ENCODE measurements around the gene CAMK1G.

CAMK1G gene

DNA sequence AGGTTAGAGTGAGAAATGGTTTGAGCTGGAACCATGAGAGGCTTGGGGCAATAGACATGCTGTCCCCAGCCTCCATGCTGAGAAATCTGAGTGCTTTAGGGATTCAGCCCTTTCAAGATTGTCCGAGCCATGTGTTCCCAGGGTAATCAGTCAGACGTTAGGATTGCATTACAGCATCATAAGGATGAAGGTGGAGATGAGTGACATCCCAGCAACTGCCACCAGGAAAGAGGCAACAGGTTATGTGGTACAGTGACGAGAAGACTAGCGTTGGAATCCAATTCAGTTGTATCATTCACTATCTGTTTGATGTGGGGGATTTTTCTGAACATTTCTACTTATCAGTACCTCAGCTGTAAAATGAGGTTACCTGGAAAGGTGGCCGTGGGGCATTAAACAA, 1.7 kb downstream of the CAMK1G start:
- Histone ChIP-seq H3K4me3 (ENCODE audit: insufficient read depth, low read depth, low read length) (no peak overlapping the region), H3K4me1 (ENCODE audit: control insufficient read depth, insufficient read depth, low read length) (peaks cover 10% of the 10 kb centered on the region), H3K36me3 (ENCODE audit: control insufficient read depth, insufficient read depth, low read length) (no peaks in the 10 kb centered on the region), H3K27ac (ENCODE audit: insufficient read depth, low read depth, low read length, poor library complexity, severe bottlenecking) (no peak overlapping the region), H3K27me3 (ENCODE audit: control insufficient read depth, insufficient read depth, low read length, poor library complexity, severe bottlenecking) (peaks cover 21% of the 10 kb centered on the region), H3K9me3 (ENCODE audit: control insufficient read depth, low read length) (no peaks in the 10 kb centered on the region)
- WGBS, 2 experiments = 68 to 69% methylated on average over 5 of the region's 5 CpGs

DNA sequence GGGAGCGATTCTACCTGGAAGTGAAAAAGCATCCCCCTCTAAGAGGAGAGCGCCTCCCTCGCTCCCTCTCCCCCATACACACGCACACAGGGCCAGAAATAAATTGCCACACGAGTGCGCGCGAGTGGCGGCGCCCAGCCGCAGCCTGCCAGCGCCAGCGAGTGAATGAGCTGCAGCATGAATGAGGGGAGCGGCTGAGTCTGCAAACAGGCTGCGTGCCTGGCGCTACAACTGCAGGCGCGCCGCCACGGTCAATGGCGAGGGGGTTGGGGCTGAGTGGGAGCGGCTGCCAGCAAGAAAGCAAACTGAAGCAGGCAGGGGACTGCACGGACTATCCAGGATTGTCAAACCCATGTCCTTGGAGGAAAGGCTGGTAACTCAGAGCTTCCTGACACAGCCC, 2.2 kb downstream of the CAMK1G start:
- peaks cover 21% of the 10 kb centered on the region for H3K27me3 ChIP-seq (ENCODE audit: control insufficient read depth, insufficient read depth, low read length, poor library complexity, severe bottlenecking)
- 7 to 8% methylated on average over 23 of the region's 23 CpGs for WGBS, 2 experiments
- H3K4me1 ChIP-seq (ENCODE audit: control insufficient read depth, insufficient read depth, low read length) = peaks cover 10% of the 10 kb centered on the region
- no peaks in the 10 kb centered on the region for H3K9me3 ChIP-seq (ENCODE audit: control insufficient read depth, low read length)
- no peak overlapping the region for H3K27ac ChIP-seq (ENCODE audit: insufficient read depth, low read depth, low read length, poor library complexity, severe bottlenecking)
- no peaks in the 10 kb centered on the region for H3K36me3 ChIP-seq (ENCODE audit: control insufficient read depth, insufficient read depth, low read length)
- no peak overlapping the region for H3K4me3 ChIP-seq (ENCODE audit: insufficient read depth, low read depth, low read length)

DNA sequence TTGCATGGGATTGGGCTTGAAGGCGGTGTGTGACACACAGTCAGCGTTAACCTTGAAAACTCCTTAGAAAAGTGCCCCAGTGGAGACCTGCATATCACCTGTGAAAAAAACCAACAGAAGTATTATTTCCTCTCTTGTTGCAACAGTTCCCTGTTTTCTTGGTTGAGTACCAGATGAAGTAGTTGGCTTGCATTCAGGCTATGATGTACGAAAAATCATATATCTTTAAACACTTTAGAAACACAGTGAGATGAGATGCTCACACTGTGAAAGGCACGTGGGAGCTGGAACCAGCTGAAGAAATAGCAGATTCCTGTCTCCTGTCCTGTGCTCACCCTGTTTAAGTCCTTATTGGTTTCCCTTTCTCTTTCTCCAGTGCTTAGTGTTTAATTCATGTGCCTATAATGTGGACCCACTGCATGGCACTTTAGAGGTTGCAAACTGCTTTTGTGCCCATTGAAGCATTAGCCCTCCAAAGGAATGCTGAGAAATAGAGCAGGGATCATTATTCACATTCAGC, 2.8 kb downstream of the CAMK1G start:
- peaks cover 21% of the 10 kb centered on the region for H3K27me3 ChIP-seq (ENCODE audit: control insufficient read depth, insufficient read depth, low read length, poor library complexity, severe bottlenecking)
- H3K27ac ChIP-seq (ENCODE audit: insufficient read depth, low read depth, low read length, poor library complexity, severe bottlenecking) = no peak overlapping the region
- 86 to 93% methylated on average over 4 of the region's 4 CpGs for WGBS, 2 experiments
- peaks cover 10% of the 10 kb centered on the region for H3K4me1 ChIP-seq (ENCODE audit: control insufficient read depth, insufficient read depth, low read length)
- no peaks in the 10 kb centered on the region for H3K9me3 ChIP-seq (ENCODE audit: control insufficient read depth, low read length)
- no peak overlapping the region for H3K4me3 ChIP-seq (ENCODE audit: insufficient read depth, low read depth, low read length)
- no peaks in the 10 kb centered on the region for H3K36me3 ChIP-seq (ENCODE audit: control insufficient read depth, insufficient read depth, low read length)

DNA sequence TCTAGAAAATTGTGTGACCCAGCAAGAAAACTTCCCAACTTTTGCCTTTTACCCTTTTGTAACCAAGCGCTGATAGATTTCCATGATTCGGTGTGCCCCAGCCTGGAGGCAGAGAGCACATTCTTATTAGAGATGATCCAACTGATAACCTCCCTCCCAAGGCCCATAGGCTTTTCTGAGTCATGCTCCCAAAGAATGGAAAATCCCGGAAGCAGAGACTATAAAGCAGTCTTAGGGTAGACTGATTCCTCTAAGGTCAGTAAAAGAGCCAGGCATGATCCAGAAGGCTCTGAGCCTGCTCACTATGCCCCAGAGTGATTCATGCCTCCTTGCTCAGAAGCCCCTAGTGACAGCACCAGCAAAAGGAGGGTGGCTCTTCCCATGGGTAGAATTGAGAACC, 4.3 kb downstream of the CAMK1G start:
- Histone ChIP-seq H3K27ac (ENCODE audit: insufficient read depth, low read depth, low read length, poor library complexity, severe bottlenecking) (no peak overlapping the region), H3K4me1 (ENCODE audit: control insufficient read depth, insufficient read depth, low read length) (peaks cover 10% of the 10 kb centered on the region), H3K27me3 (ENCODE audit: control insufficient read depth, insufficient read depth, low read length, poor library complexity, severe bottlenecking) (peaks cover 21% of the 10 kb centered on the region), H3K9me3 (ENCODE audit: control insufficient read depth, low read length) (no peaks in the 10 kb centered on the region), H3K4me3 (ENCODE audit: insufficient read depth, low read depth, low read length) (no peak overlapping the region), H3K36me3 (ENCODE audit: control insufficient read depth, insufficient read depth, low read length) (no peaks in the 10 kb centered on the region)
- 91 to 93% methylated on average over 3 of the region's 3 CpGs for WGBS, 2 experiments

DNA sequence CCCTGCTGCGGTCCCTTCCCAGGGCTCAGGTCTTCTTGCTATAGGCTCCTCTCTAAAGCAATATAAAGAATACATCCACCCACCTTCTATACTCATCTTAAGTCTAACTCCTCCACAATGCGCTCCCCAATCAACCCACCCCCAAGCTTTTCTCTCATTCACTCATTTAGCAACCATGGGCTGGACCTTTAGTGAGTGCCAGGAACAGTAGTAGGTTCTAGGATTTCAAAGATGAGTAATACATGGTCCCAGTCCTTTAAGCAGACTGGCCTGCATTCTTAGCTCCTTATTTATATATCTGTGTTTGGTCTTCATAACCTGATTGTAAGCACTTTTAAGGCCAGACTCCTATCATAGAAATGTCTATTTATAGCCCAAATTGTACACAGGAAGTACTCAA, 5.9 kb downstream of the CAMK1G start:
- Histone ChIP-seq H3K36me3 (ENCODE audit: control insufficient read depth, insufficient read depth, low read length) (no peaks in the 10 kb centered on the region), H3K4me3 (ENCODE audit: insufficient read depth, low read depth, low read length) (no peak overlapping the region), H3K27ac (ENCODE audit: insufficient read depth, low read depth, low read length, poor library complexity, severe bottlenecking) (no peak overlapping the region), H3K4me1 (ENCODE audit: control insufficient read depth, insufficient read depth, low read length) (peaks cover 7% of the 10 kb centered on the region), H3K27me3 (ENCODE audit: control insufficient read depth, insufficient read depth, low read length, poor library complexity, severe bottlenecking) (peaks cover 21% of the 10 kb centered on the region), H3K9me3 (ENCODE audit: control insufficient read depth, low read length) (no peaks in the 10 kb centered on the region)
- 93 to 98% methylated on average over 2 of the region's 2 CpGs for WGBS, 2 experiments

DNA sequence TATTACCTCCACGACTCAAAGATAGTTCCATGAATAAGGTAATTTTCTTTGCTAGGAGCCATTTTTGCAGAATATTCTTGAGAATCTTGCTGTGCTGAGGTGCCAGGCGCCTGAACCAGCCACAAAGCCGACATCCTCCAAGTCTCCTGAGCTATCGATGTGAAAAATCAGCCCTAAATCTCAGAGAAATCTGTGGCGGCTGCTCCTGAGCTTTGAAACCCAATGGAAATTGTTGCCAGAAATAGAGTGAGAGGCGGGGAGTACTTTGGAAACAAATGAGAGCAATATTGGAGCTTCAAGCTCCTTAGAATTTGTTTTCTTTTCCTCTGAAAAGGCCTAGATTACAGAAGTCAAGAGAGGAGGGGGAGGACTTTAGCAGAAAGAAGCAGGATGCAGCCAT, 6.3 kb downstream of the CAMK1G start:
- WGBS, 2 experiments = 94 to 96% methylated on average over 6 of the region's 6 CpGs
- Histone ChIP-seq H3K36me3 (ENCODE audit: control insufficient read depth, insufficient read depth, low read length) (no peaks in the 10 kb centered on the region), H3K27me3 (ENCODE audit: control insufficient read depth, insufficient read depth, low read length, poor library complexity, severe bottlenecking) (peaks cover 18% of the 10 kb centered on the region), H3K4me3 (ENCODE audit: insufficient read depth, low read depth, low read length) (no peak overlapping the region), H3K4me1 (ENCODE audit: control insufficient read depth, insufficient read depth, low read length) (peaks cover 4% of the 10 kb centered on the region), H3K27ac (ENCODE audit: insufficient read depth, low read depth, low read length, poor library complexity, severe bottlenecking) (no peak overlapping the region), H3K9me3 (ENCODE audit: control insufficient read depth, low read length) (no peaks in the 10 kb centered on the region)

DNA sequence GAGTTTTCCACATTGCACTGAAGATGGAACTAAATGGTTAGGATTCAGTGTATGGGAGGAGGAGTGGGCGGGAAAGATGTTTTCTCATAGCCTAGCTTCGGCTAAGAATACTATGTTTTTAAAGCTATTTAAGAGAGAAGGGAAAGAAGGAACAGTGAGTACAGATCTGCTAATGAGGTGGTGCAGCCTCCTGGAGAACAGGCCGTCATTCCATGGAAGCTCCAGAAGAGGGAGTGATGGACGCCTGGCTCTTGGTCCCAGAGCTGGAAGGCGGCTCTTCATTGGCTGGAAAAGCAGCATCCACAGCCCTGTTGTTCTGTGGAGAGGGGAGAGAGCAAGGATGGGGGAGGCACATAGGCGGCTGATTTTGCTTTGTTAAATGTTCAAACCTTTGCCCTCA, 6.9 kb downstream of the CAMK1G start:
- Histone ChIP-seq H3K27ac (ENCODE audit: insufficient read depth, low read depth, low read length, poor library complexity, severe bottlenecking) (no peak overlapping the region), H3K27me3 (ENCODE audit: control insufficient read depth, insufficient read depth, low read length, poor library complexity, severe bottlenecking) (peaks cover 13% of the 10 kb centered on the region), H3K4me1 (ENCODE audit: control insufficient read depth, insufficient read depth, low read length) (peaks cover 2% of the 10 kb centered on the region), H3K9me3 (ENCODE audit: control insufficient read depth, low read length) (no peaks in the 10 kb centered on the region), H3K4me3 (ENCODE audit: insufficient read depth, low read depth, low read length) (no peak overlapping the region), H3K36me3 (ENCODE audit: control insufficient read depth, insufficient read depth, low read length) (no peaks in the 10 kb centered on the region)
- whole genome bisulfite sequencing, 2 experiments = 44 to 45% methylated on average over 5 to 6 of the region's 6 CpGs

DNA sequence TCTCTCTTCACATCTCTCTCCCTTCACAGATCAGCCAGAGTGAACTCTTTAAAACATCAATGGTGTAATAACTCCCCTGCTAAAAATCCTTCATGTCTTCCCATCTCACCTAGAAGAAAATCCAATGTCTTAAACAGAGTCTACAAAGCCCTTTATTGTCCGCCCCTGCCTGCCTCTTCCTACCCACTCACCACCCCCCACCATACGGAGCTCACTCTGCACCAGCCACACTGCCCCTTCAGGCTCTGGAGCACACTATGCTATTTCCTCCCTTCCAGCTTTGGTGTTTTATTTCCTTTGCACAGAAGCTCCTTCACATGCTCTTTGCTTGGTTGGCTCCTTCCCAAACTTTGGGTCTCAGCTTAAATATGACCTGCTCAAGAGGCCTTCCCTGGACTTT, 10.2 kb downstream of the CAMK1G start:
- H3K4me1 ChIP-seq (ENCODE audit: control insufficient read depth, insufficient read depth, low read length) = no peaks in the 10 kb centered on the region
- no peak overlapping the region for H3K27ac ChIP-seq (ENCODE audit: insufficient read depth, low read depth, low read length, poor library complexity, severe bottlenecking)
- H3K9me3 ChIP-seq (ENCODE audit: control insufficient read depth, low read length) = no peaks in the 10 kb centered on the region
- 75 to 78% methylated on average over 2 of the region's 2 CpGs for WGBS, 2 experiments
- no peak overlapping the region for H3K4me3 ChIP-seq (ENCODE audit: insufficient read depth, low read depth, low read length)
- H3K36me3 ChIP-seq (ENCODE audit: control insufficient read depth, insufficient read depth, low read length) = no peaks in the 10 kb centered on the region
- H3K27me3 ChIP-seq (ENCODE audit: control insufficient read depth, insufficient read depth, low read length, poor library complexity, severe bottlenecking) = no peaks in the 10 kb centered on the region

DNA sequence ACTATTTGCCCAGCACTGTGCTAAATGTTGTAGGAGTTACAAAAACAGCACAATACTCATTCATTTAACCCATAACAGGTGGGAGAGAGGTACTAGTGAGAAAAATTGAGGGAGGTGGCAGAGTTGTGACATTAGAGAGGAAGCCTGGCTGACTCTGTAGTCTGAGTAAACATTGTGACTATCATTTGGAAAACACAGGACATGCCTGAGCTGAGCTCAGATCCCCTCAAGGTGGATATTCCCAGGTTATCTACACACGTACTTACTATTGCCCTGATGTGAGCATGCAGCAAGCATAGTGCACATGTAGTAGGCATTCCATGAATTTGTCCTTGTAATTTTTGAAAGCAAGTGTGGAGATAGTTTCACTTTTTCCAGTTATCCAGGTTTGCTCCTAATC, 10.9 kb downstream of the CAMK1G start:
- H3K4me3 ChIP-seq (ENCODE audit: insufficient read depth, low read depth, low read length) = no peak overlapping the region
- H3K36me3 ChIP-seq (ENCODE audit: control insufficient read depth, insufficient read depth, low read length) = no peaks in the 10 kb centered on the region
- no peak overlapping the region for H3K27ac ChIP-seq (ENCODE audit: insufficient read depth, low read depth, low read length, poor library complexity, severe bottlenecking)
- H3K4me1 ChIP-seq (ENCODE audit: control insufficient read depth, insufficient read depth, low read length) = no peaks in the 10 kb centered on the region
- H3K9me3 ChIP-seq (ENCODE audit: control insufficient read depth, low read length) = no peaks in the 10 kb centered on the region
- 88 to 96% methylated on average over 1 of the region's 1 CpG for WGBS, 2 experiments
- H3K27me3 ChIP-seq (ENCODE audit: control insufficient read depth, insufficient read depth, low read length, poor library complexity, severe bottlenecking) = no peaks in the 10 kb centered on the region

DNA sequence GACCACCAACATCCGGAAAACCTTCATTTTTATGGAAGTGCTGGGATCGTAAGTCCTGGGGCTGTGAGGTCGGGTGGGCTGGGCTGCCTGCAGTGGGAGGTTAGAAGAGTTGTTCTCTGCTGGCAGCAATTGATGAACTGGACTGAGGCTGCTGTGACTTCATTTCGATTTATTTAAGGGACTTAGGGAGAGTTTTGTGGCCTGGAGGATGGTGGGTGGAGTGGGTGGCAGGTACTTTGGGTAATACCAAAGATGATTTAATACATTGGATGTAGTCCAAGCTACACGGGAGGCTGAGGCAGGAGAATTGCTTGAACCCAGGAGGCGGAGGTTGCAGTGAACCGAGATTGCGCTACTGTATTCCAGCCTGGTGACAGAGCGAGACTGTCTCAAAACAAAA, 11.5 kb downstream of the CAMK1G start:
- H3K27ac ChIP-seq (ENCODE audit: insufficient read depth, low read depth, low read length, poor library complexity, severe bottlenecking) = no peak overlapping the region

More for the DNA sequence above, 11.5 kb downstream of the CAMK1G start:
- no peaks in the 10 kb centered on the region for H3K4me1 ChIP-seq (ENCODE audit: control insufficient read depth, insufficient read depth, low read length)
- H3K36me3 ChIP-seq (ENCODE audit: control insufficient read depth, insufficient read depth, low read length) = no peaks in the 10 kb centered on the region
- H3K9me3 ChIP-seq (ENCODE audit: control insufficient read depth, low read length) = no peaks in the 10 kb centered on the region
- WGBS, 2 experiments = 86 to 88% methylated on average over 9 of the region's 9 CpGs
- no peak overlapping the region for H3K4me3 ChIP-seq (ENCODE audit: insufficient read depth, low read depth, low read length)
- H3K27me3 ChIP-seq (ENCODE audit: control insufficient read depth, insufficient read depth, low read length, poor library complexity, severe bottlenecking) = no peaks in the 10 kb centered on the region
